Right lobe of liver (tissue), 6 donors: ENCODE results near the gene HOXD10. TPM values are rescaled to one million over a fixed set of nuclear protein-coding genes. Genes with fewer than 3 reads are reported as not detected.

ENCODE experiments used
- ATAC-seq, 4 donors: fragments of 200-7000 bp; cut with Tn5 transposase; one replicate each; pipeline ENCODE4 v1.9.1; 2020; ENCODE audit warnings: mild to moderate bottlenecking in 4 of 4, moderate library complexity in 4 of 4
- DNase-seq, 3 donors: peaks; one replicate each; pipeline ENCODE4 v3.0.0-alpha.2; 2020
- H3K27ac ChIP-seq, 3 donors: fragments of 200-600 bp; one replicate each; pipeline ENCODE4 v1.8.0; 2022
- H3K27me3 ChIP-seq, 2 donors: fragments of 200-600 bp; one replicate each; pipeline ENCODE4 v1.8.0; 2022
- H3K36me3 ChIP-seq, 4 donors: fragments of 200-600 bp; sonication (generic) in 1 of 4; one replicate each; pipeline versions ENCODE4 v1.5.1 to v1.8.0; 2017 to 2022; ENCODE audit warnings: control low read depth in 1 of 4
- H3K4me1 ChIP-seq, 4 donors: fragments of 200-600 bp; sonication (generic) in 1 of 4; one replicate each; pipeline versions ENCODE4 v1.5.1 to v1.8.0; 2017 to 2022; ENCODE audit warnings: control low read depth in 1 of 4
- H3K4me3 ChIP-seq, 3 donors: fragments of 200-600 bp; one replicate each; pipeline ENCODE4 v1.8.0; 2022
- H3K9me3 ChIP-seq, 4 donors: fragments of 200-600 bp; sonication (generic) in 1 of 4; one replicate each; pipeline versions ENCODE4 v1.5.1 to v1.8.0; 2017 to 2022; ENCODE audit warnings: control low read depth in 1 of 4
- POLR2A ChIP-seq: fragments of 450-650 bp; IDR thresholded peaks from one replicate; pipeline ENCODE4 v1.6.1; 2017; ENCODE audit warnings: antibody characterized with exemption, mild to moderate bottlenecking
- WGBS: methylation state at CpG from one replicate; pipeline ENCODE4 v1.1.6; 2018; ENCODE audit warnings: low coverage, low lambda C conversion rate; ENCODE audit not compliant: insufficient coverage; ENCODE audit errors: missing lambda C conversion rate; 5-methylcytosine and 5-hydroxymethylcytosine counted together
- intact Hi-C, 2 donors: fragments of 100-400 bp; cut with DNase I; formaldehyde crosslinking; loops; one replicate each; pipeline versions ENCODE4 v1.11.2 to v1.14.1; 2022
- total RNA-seq, 6 experiments: library from RNA; depleted of rRNA in 2 of 6; stranded (reverse); fragments of >200 nt in 2 of 6; fragmentation: NEBNext Ultra II Directional in 3 of 6; extraction: Animal tissue kit (Norgen Biotek cat#: 25700) in 3 of 6; gene quantifications; one replicate each; pipeline versions ENCODE4 v1.1.0 to v1.2.4, GENCODE V29; 2016 to 2023
- TF ChIP-seq, protein P1 (sequence below), 4 donors: fragments of 200-600 bp in 3 of 4; fragments of 450-650 bp in 1 of 4; IDR thresholded peaks; one replicate each; pipeline versions ENCODE4 v1.5.1 to v1.8.0; 2016 to 2022; ENCODE audit warnings: antibody characterized with exemption in 4 of 4, mild to moderate bottlenecking in 2 of 4
- donor health status: DM: no; HTN: yes; CAD: no.
- donor health status: DM: no; HTN: no; CAD: no.
- donor health status: DM: no; HTN: no; CAD: no.
- donor health status: DM: no; HTN: yes; CAD: no.
- donor health status: DM: no; HTN: yes; CAD: no.

Gene HOXD10
- total RNA-seq, 6 experiments from 2014 or later, result not detected

DNA sequence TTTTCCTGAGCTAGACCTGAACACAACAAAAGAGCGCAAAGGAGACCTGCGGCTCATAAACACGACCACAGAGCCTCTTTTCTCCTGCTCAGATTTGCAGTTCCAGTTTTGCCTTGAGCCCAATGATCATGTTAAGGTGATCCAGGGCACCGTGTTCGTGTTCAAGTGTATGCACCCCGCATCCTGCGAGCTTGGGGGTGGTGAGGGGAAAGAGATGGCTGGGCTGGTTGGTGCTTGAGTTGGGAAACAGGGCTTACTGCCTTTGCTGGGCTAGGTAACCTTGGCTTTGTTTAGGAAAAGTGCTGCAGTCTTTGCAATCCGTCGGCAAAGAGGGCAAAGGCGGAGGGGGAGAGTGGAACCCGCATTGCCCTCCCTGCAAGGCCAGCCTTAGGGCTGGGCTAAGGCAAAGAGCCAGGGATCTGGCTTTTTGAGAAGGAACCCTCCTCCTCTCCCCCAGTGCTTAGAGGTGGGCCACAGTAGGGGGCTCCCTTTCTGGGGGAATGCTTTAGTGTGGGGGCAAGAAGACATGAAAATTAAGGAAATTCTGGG is 1.3 kb downstream of the HOXD10 start:
- H3K36me3 ChIP-seq, result no peaks in the 10 kb centered on the region
- ATAC-seq (no peak), DNase-seq (no peak)
- WGBS, result 8% methylated on average over 10 of the region's 11 CpGs
- no peak for TF ChIP-seq POLR2A
- TF ChIP-seq, protein P1, sequence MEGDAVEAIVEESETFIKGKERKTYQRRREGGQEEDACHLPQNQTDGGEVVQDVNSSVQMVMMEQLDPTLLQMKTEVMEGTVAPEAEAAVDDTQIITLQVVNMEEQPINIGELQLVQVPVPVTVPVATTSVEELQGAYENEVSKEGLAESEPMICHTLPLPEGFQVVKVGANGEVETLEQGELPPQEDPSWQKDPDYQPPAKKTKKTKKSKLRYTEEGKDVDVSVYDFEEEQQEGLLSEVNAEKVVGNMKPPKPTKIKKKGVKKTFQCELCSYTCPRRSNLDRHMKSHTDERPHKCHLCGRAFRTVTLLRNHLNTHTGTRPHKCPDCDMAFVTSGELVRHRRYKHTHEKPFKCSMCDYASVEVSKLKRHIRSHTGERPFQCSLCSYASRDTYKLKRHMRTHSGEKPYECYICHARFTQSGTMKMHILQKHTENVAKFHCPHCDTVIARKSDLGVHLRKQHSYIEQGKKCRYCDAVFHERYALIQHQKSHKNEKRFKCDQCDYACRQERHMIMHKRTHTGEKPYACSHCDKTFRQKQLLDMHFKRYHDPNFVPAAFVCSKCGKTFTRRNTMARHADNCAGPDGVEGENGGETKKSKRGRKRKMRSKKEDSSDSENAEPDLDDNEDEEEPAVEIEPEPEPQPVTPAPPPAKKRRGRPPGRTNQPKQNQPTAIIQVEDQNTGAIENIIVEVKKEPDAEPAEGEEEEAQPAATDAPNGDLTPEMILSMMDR (IDR thresholded peaks at IDR 0.05), result no peak
- intact Hi-C loops, result no loop called here
- H3K4me3 ChIP-seq, result no peak overlapping the region
- no peak overlapping the region for H3K27ac ChIP-seq
- peaks cover 39 to 89% of the 10 kb centered on the region in 2 donors for H3K27me3 ChIP-seq
- H3K4me1 ChIP-seq, result peaks cover 0 to 7% (median 0%) of the 10 kb centered on the region in 4 donors
- H3K9me3 ChIP-seq, result no peaks in the 10 kb centered on the region

- Histone ChIP-seq H3K9me3 (no peaks in the 10 kb centered on the region), H3K36me3 (no peaks in the 10 kb centered on the region), H3K4me3 (no peak overlapping the region), H3K27me3 (peaks cover 41 to 87% of the 10 kb centered on the region in 2 donors), H3K27ac (no peak overlapping the region), H3K4me1 (peaks cover 0 to 8% (median 0%) of the 10 kb centered on the region in 4 donors)
- WGBS, result 11% methylated on average over 19 of the region's 24 CpGs
- intact Hi-C loops, result no loop called here
- TF ChIP-seq, protein P1 (IDR thresholded peaks at IDR 0.05), result peak in 3 of 4 donors; percentile 12 to 17 (median 16)
- no peak for TF ChIP-seq POLR2A
- no peak for DNase-seq
- ATAC-seq, result no peak
Measured at GRCh38 chr2:176118601-176119339, 2.2 kb downstream of the HOXD10 start.

DNA sequence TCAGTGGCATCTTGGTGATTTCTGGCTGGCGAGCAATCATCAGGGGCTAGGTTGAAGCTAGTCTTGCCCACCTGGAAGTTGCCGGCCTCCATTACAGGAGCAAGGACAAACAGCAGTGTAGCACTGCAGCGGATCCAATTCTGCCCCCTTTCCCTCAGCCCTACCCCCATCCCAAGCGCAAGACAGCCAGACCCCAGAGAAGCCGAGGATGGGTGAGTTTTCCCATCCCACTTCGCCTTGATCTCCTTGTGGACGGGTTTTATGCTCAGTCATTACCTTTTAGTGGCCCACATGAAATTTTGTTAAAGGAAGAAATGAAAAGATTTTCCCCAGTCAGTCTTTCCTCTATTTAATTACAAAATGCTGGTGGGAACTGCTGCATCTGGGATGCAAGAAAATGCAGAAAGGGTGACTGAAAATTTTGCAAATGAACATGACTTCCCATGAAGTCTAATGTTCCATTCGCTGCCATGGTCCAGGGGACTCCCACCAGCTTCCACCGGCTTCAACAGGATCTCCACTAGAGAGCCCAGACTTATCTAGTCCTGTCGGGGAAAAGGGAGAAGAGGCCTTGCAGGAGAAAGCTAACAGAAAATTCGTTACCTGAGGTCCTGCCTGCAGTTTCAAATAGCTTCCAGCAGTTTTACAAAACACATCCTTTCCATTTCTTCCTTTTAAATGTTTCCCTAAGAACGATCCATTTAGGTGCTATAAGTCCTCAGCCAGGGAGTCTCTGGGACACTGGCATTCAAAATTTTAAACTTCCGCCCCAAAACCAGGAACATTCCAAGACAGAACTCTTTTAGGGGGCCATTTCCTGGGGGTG is 4.0 kb downstream of the HOXD10 start:
- 8% methylated on average over 13 of the region's 13 CpGs for WGBS
- no peaks in the 10 kb centered on the region for H3K36me3 ChIP-seq
- TF ChIP-seq, protein P1 (IDR thresholded peaks at IDR 0.05), result no peak
- TF ChIP-seq POLR2A, result no peak
- ATAC-seq, result no peak
- H3K9me3 ChIP-seq, result no peaks in the 10 kb centered on the region
- intact Hi-C loops, result loop anchor here (5.0 to 10.0 kb wide), 3 partner anchors 522 to 714 kb away; no protein-coding TSS in a partner anchor
- peaks cover 41 to 88% of the 10 kb centered on the region in 2 donors for H3K27me3 ChIP-seq
- H3K4me3 ChIP-seq, result no peak overlapping the region
- H3K27ac ChIP-seq, result no peak overlapping the region
- no peak for DNase-seq
- peaks cover 0 to 8% (median 0%) of the 10 kb centered on the region in 4 donors for H3K4me1 ChIP-seq

DNA sequence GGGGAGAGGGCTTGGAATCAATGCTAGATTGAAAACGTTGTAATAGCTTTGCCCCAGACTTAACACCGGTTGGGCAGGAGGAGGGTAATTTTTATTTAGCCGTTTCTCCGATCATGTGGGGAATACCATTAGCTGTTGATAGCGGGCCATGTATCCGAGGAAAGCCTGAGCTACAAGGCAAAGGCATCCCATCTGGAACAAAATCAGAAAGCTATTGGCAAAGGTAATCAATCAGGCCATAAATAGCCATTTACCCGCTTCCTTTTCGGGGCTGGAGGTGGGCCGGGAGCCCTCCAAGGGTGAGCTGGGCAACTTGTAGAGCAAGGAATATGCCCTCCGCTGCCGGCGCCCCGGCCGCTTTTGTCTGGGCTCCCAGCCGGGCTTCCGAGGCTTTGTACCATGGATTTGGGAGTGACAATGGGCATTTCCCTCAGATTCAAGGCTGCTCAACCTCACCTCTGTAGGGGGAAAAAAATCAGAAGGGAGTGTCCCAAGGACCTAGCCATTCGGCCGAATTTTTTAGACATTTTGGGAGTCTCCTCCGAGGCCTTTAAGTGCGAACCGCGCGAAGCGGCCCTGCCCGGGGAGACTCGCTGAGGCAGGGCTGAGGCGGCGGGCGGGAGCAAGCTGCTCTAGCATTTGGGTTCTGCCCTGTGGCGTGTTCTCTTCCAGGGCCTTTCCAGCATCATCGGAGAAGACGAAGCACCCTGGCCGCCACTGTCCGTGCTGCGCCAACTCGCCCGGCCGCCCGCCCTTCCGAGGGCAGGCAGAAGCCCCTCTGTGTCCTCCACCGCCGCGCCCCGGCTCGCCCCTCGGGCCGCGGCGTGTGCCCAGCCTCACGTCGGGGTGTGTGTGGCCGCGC is 4.8 kb downstream of the HOXD10 start:
- no peak for DNase-seq
- no peak overlapping the region for H3K27ac ChIP-seq
- TF ChIP-seq, protein P1 (IDR thresholded peaks at IDR 0.05), result no peak
- TF ChIP-seq POLR2A, result no peak
- no peak for ATAC-seq
- H3K36me3 ChIP-seq, result no peaks in the 10 kb centered on the region
- peaks cover 41 to 82% of the 10 kb centered on the region in 2 donors for H3K27me3 ChIP-seq
- H3K4me1 ChIP-seq, result peaks cover 0 to 8% (median 0%) of the 10 kb centered on the region in 4 donors
- intact Hi-C loops, result loop anchor here (5.0 to 10.0 kb wide), 3 partner anchors 521 to 713 kb away; no protein-coding TSS in a partner anchor
- H3K9me3 ChIP-seq, result no peaks in the 10 kb centered on the region
- 8% methylated on average over 17 of the region's 53 CpGs for WGBS
- no peak overlapping the region for H3K4me3 ChIP-seq
